Coronary artery (tissue), 2 donors: ENCODE results near the gene CYB561A3.
A peak's percentile ranks its signal among the peaks of the same experiment; 100 is the strongest.

Experiments
- DNase-seq: peaks from one replicate; pipeline ENCODE4 v3.0.0-alpha.2; 2017; ENCODE audit warnings: low spot score
- H3K27ac ChIP-seq, 2 donors: fragments of 200-600 bp; sonication (generic); one replicate each; pipeline ENCODE4 v1.5.1; 2016 to 2019
- H3K4me3 ChIP-seq: fragments of 200-600 bp; sonication (generic); 2 replicates; pipeline ENCODE4 v1.5.1; 2016; ENCODE audit warnings: mild to moderate bottlenecking, moderate library complexity
- TF ChIP-seq, protein P1 (sequence below): fragments of 200-600 bp; sonication (generic); IDR thresholded peaks from one replicate; pipeline ENCODE4 v1.5.1; 2019; ENCODE audit warnings: antibody characterized with exemption

The CYB561A3 gene

DNA sequence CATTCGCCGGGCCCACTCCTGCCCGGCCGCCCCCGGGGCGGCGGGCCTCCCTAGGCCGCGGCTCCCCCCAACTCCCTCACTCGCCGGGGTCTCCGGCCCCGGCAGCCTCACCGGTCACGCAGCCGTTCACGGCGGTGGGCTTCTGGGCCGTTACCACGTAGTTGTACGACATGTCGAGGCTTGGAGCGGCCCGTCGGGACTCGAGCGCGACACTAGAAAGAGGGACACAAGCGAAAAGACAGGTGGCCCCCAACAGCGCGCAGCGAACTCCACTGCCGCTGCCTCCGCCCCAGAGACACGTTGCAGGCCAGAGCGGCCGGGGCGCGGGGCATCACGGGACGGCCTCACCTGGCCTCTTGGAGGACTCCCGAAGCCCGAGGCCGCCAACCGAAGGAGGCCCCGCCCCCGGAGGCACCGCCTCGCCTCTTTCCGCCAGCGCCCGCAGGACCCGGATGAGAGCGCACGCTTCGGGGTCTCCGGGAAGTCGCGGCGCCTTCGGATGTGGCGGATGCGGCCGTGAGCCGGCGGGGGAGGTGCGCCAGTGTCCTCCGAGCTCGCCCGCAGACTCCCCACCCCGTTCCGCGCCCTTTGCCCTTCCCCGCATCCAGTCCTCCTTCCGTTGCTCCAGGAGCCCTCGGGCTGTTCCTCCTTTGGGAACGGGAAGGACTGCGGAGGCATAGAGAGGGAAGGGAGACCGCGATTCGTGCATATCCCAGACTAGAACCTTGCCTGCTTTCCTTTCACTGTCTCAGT, 28.7 kb downstream of the CYB561A3 start, which contains the start of the genes DDB1 and TKFC:
Gene DDB1 (minus strand): TSS at position 309 of the 753 bp plus-strand sequence. CDS start 137 bp downstream, at position 172.
Gene TKFC (plus strand): TSS at position 432 of the 753 bp plus-strand sequence. CDS start 1,501 bp downstream, outside the sequence.
- H3K27ac ChIP-seq = peak within 1 kb of the TSS; percentile 87 to 95
- TF ChIP-seq, protein P1, sequence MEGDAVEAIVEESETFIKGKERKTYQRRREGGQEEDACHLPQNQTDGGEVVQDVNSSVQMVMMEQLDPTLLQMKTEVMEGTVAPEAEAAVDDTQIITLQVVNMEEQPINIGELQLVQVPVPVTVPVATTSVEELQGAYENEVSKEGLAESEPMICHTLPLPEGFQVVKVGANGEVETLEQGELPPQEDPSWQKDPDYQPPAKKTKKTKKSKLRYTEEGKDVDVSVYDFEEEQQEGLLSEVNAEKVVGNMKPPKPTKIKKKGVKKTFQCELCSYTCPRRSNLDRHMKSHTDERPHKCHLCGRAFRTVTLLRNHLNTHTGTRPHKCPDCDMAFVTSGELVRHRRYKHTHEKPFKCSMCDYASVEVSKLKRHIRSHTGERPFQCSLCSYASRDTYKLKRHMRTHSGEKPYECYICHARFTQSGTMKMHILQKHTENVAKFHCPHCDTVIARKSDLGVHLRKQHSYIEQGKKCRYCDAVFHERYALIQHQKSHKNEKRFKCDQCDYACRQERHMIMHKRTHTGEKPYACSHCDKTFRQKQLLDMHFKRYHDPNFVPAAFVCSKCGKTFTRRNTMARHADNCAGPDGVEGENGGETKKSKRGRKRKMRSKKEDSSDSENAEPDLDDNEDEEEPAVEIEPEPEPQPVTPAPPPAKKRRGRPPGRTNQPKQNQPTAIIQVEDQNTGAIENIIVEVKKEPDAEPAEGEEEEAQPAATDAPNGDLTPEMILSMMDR = no peak
- peak; percentile 96 for DNase-seq
- H3K4me3 ChIP-seq = peak within 1 kb of the TSS; percentile 86

DNA sequence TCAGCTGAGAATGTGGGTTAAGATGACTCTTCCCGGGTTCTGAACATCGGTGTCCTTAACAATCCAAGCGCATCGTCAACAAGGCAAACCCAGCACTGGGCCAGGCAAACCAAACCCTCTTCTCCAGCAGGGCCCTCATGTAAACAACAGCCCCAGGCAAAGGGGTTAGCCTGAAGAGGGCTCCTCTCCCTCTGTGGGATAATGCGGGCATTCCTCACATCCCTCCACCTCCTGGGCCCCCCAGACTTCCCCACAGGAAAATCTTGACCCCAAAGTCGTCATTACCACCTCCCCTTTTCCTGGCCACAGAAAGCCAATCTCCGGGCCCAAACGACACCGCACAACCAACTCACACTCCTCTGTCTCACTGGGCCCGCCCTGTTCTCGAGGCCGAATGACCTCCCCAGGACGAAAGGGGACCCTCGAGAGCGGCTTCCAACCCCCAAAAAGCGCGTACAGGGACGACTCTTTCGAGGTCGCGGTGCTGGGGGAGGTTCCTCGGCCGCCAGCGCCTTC, 29.3 kb downstream of the CYB561A3 start:
- Histone ChIP-seq H3K27ac (peak overlapping the region; percentile 87 to 95), H3K4me3 (peak overlapping the region; percentile 86)
- TF ChIP-seq, protein P1 = no peak
- no peak for DNase-seq

DNA sequence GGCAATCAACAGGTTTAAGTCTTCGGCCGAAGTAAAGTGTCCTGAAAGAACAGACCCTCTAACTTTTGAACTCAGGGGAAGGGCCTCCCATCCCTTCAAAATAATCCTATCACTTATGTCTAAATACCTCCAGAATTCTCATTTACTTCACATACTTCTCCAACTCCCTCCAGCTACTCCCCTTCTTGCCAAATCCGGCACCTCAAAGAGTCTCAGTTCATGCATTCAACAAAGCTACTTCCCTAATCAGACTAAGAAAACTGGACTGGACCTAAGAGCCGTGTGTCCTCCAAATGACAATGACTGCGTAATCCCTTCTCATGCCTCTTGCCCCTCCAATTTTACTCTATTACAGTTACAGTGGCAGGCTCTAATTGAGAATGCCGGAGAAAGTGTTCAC, 30.0 kb downstream of the CYB561A3 start:
- DNase-seq = no peak
- Histone ChIP-seq H3K27ac (no peak overlapping the region), H3K4me3 (peak overlapping the region; percentile 86)
- TF ChIP-seq, protein P1 = no peak

DNA sequence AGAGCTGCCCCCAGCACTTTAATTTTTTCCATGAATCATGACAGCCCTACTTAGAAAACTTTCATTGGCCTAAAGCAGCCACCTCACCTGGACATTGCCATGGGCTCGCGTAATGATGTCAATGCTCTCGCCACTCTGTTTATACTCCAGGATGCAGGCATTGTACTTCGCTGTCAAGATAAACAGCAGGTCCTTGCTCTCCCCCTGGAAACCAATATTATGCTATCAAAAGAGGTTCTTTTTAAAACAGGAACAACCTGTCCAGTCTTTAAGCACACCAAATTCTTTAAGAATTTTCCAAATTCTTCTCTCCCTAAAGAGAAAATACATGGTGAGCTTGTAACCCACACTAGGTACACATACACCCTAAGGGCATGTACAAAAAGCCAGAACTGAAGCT, 31.8 kb downstream of the CYB561A3 start:
- H3K27ac ChIP-seq = no peak overlapping the region
- no peak for DNase-seq
- TF ChIP-seq, protein P1 = no peak
- no peak overlapping the region for H3K4me3 ChIP-seq

DNA sequence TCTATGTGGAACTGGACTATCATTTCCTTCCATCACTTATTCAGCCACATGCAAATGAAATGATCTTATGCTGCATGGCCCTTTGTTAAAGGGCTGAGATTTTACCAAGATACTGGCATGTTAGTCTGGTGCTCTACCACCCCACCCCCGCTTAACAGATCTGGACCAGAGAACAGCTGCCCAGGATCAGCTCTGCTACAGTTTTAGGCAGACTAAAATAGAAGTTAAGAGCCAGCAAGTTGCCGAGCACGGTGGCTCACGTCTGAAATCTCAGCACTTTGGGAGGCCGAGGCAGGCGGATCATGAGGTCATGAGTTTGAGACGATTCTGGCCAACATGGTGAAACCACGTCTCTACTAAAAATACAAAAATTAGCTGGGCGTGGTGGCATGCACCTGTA, 33.3 kb downstream of the CYB561A3 start:
- H3K4me3 ChIP-seq = no peak overlapping the region
- DNase-seq = no peak
- no peak overlapping the region for H3K27ac ChIP-seq
- TF ChIP-seq, protein P1 = no peak

DNA sequence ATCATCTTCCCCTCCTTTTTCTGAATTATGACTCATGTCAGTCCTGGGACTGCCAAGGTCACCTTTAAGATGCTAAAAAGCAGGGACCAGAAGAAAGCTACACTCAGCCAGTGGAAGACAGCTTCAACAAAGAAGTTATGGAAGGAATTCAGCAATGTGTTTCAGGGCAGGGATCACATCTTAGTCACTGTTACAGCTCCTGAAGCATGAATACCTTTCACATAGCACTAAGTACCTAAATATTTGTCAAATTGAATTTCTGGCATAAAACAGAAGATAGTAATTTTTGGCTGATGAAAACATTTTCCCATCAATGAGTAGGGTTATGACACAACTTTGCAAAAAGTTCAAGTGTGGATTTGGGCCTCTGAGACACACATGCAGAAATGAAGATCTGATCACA, 34.0 kb downstream of the CYB561A3 start:
- TF ChIP-seq, protein P1 = no peak
- no peak for DNase-seq
- no peak overlapping the region for H3K4me3 ChIP-seq
- no peak overlapping the region for H3K27ac ChIP-seq
